A549 (cell line): ENCODE measurements around the gene ZNF541. TPM values are rescaled to one million over a fixed set of nuclear protein-coding genes. Genes with fewer than 3 reads are reported as not detected.

ENCODE experiments used
- ATAC-seq, 2 experiments: fragments of 200-7000 bp in 1 of 2; fragments of >200 bp in 1 of 2; cut with Nextera tagmentation in 1 of 2; cut with Tn5 transposase in 1 of 2; 3 replicates each; pipeline versions ENCODE4 v1.8.0 to v1.9.1; 2018 to 2020; ENCODE audit warnings: mild to moderate bottlenecking in 1 of 2, moderate library complexity in 1 of 2
- CTCF ChIA-PET: fragments of 300-600 bp; sonication (Branson Sonifier 250); formaldehyde crosslinking; extraction: SDS; loops from one replicate; lab custom pipeline; 2021; ENCODE audit warnings: antibody characterized with exemption, inconsistent platforms; lab: Yijun Ruan, JAX
- POLR2A ChIA-PET: fragments of 350-600 bp; formaldehyde crosslinking; extraction: SDS; loops from one replicate; lab custom pipeline; 2021; ENCODE audit warnings: antibody characterized with exemption, inconsistent platforms; lab: Yijun Ruan, JAX
- DNase-seq, 2 experiments: peaks; one replicate each; pipeline versions ENCODE4 v3.0.0 to v3.0.0-alpha.2; 2011 to 2016; ENCODE audit warnings: low read depth in 1 of 2, low spot score in 1 of 2
- FAIRE-seq: peaks from 2 replicates; lab custom pipeline; 2011; peaks lifted over from hg19 to GRCh38; lab: Jason Lieb, UNC
- H3K27ac ChIP-seq, 2 experiments: fragments of >200 bp; sonication (Bioruptor Twin); formaldehyde crosslinking; 3 replicates each; pipeline ENCODE4 v1.5.1; 2016 to 2017
- H3K4me1 ChIP-seq: fragments of >200 bp; sonication (Bioruptor Twin); formaldehyde crosslinking; 3 replicates; pipeline ENCODE4 v1.6.1; 2016
- H3K4me2 ChIP-seq: fragments of >200 bp; sonication (Bioruptor Twin); formaldehyde crosslinking; 3 replicates; pipeline ENCODE4 v1.6.1; 2016
- H3K4me3 ChIP-seq: fragments of >200 bp; sonication (Bioruptor Twin); formaldehyde crosslinking; 3 replicates; pipeline ENCODE4 v1.5.1; 2016
- H3K9me3 ChIP-seq: fragments of >200 bp; sonication (Bioruptor Twin); formaldehyde crosslinking; 3 replicates; pipeline ENCODE4 v1.6.1; 2016
- BCL3 ChIP-seq: fragments of >200 bp; sonication (Bioruptor Twin); formaldehyde crosslinking; IDR thresholded peaks from 3 replicates; pipeline ENCODE4 v1.6.1; 2016
- BHLHE40 ChIP-seq: IDR thresholded peaks from 2 replicates; pipeline ENCODE4 v1.6.1; 2012; ENCODE audit warnings: low read depth, low read length, inconsistent platforms
- CBX8 ChIP-seq: fragments of 200-600 bp; sonication (generic); IDR thresholded peaks from 2 replicates; pipeline ENCODE4 v1.6.1; 2016
- CEBPB ChIP-seq, 2 experiments: fragments of >200 bp in 1 of 2; sonication (Bioruptor Twin) in 1 of 2; formaldehyde crosslinking in 1 of 2; IDR thresholded peaks; 2 replicates each; pipeline ENCODE4 v1.6.1; 2012 to 2016
- CHD4 ChIP-seq: fragments of 200-600 bp; sonication (generic); IDR thresholded peaks from 2 replicates; pipeline ENCODE4 v1.6.1; 2016; ENCODE audit warnings: antibody characterized with exemption, mild to moderate bottlenecking, borderline replicate concordance
- EHMT2 ChIP-seq: fragments of 200-600 bp; sonication (generic); IDR thresholded peaks from 2 replicates; pipeline ENCODE4 v1.6.1; 2016; ENCODE audit warnings: antibody characterized with exemption, low read depth, mild to moderate bottlenecking, moderate library complexity
- ELK1 ChIP-seq: fragments of 150-350 bp; IDR thresholded peaks from 2 replicates; pipeline ENCODE4 v1.6.1; 2014; ENCODE audit warnings: low read depth, mild to moderate bottlenecking, low read length
- EP300 ChIP-seq, 2 experiments: fragments of >200 bp; sonication (Bioruptor Twin); formaldehyde crosslinking; IDR thresholded peaks; 2 replicates in 1 of 2; 3 replicates in 1 of 2; pipeline ENCODE4 v1.6.1; 2016 to 2017
- ESRRA ChIP-seq: fragments of 150-350 bp; IDR thresholded peaks from 2 replicates; pipeline ENCODE4 v1.6.1; 2014; ENCODE audit warnings: mild to moderate bottlenecking, low read length, borderline replicate concordance
- FOSL2 ChIP-seq, 2 experiments: fragments of 450-650 bp in 1 of 2; fragments of >200 bp in 1 of 2; sonication (Bioruptor Twin) in 1 of 2; formaldehyde crosslinking; IDR thresholded peaks; 2 replicates each; pipeline versions ENCODE4 v1.5.0 to v1.6.1; 2016 to 2020; ENCODE audit warnings: mild to moderate bottlenecking in 1 of 2, moderate library complexity in 1 of 2
- FOXS1 ChIP-seq: fragments of 250-450 bp; sonication (Bioruptor Pico); IDR thresholded peaks from 2 replicates; pipeline ENCODE4 v1.5.0; 2020; ENCODE audit warnings: mild to moderate bottlenecking, moderate library complexity
- GATA3 ChIP-seq: IDR thresholded peaks from 2 replicates; pipeline ENCODE4 v1.6.1; 2012; ENCODE audit warnings: borderline replicate concordance
- HES2 ChIP-seq: fragments of >200 bp; sonication (Bioruptor Twin); formaldehyde crosslinking; IDR thresholded peaks from 2 replicates; pipeline ENCODE4 v1.6.1; 2016
- HOXB13 ChIP-seq: fragments of 250-450 bp; sonication (Bioruptor Pico); IDR thresholded peaks from 2 replicates; pipeline ENCODE4 v1.5.0; 2020; ENCODE audit warnings: low read depth, mild to moderate bottlenecking, moderate library complexity
- HOXB5 ChIP-seq: fragments of 250-450 bp; sonication (Bioruptor Pico); IDR thresholded peaks from 2 replicates; pipeline ENCODE4 v1.5.0; 2020; ENCODE audit warnings: mild to moderate bottlenecking, moderate library complexity
- JUN ChIP-seq, 2 experiments: fragments of >200 bp; sonication (Bioruptor Twin); formaldehyde crosslinking; IDR thresholded peaks; 2 replicates in 1 of 2; 3 replicates in 1 of 2; pipeline ENCODE4 v1.6.1; 2016 to 2017
- JUNB ChIP-seq: fragments of >200 bp; sonication (Bioruptor Twin); formaldehyde crosslinking; IDR thresholded peaks from 2 replicates; pipeline ENCODE4 v1.6.1; 2016
- KDM5A ChIP-seq: fragments of 200-600 bp; sonication (generic); IDR thresholded peaks from 2 replicates; pipeline ENCODE4 v1.6.1; 2016; ENCODE audit warnings: antibody characterized with exemption, mild to moderate bottlenecking
- MAZ ChIP-seq: fragments of 150-350 bp; IDR thresholded peaks from 2 replicates; pipeline ENCODE4 v1.6.1; 2014; ENCODE audit warnings: antibody characterized with exemption, low read depth, low read length, borderline replicate concordance
- NFE2L2 ChIP-seq: fragments of 150-350 bp; conservative IDR thresholded peaks from 2 replicates; pipeline ENCODE4 v1.6.1; 2014; ENCODE audit warnings: low read length
- NPAS2 ChIP-seq: fragments of 250-450 bp; sonication (Bioruptor Pico); IDR thresholded peaks from 2 replicates; pipeline ENCODE4 v1.8.0; 2022; ENCODE audit warnings: mild to moderate bottlenecking, moderate library complexity, borderline replicate concordance
- POLR2AphosphoS2 ChIP-seq: conservative IDR thresholded peaks from 2 replicates; pipeline ENCODE4 v1.6.1; 2012; ENCODE audit warnings: low read length, improper control_type of control experiment, inconsistent platforms
- RAD21 ChIP-seq, 2 experiments: fragments of >200 bp in 1 of 2; sonication (Bioruptor Twin) in 1 of 2; formaldehyde crosslinking in 1 of 2; IDR thresholded peaks in 1 of 2; conservative IDR thresholded peaks in 1 of 2; 2 replicates in 1 of 2; 3 replicates in 1 of 2; pipeline ENCODE4 v1.6.1; 2012 to 2018; ENCODE audit warnings: inconsistent platforms in 1 of 2
- RFX5 ChIP-seq: fragments of 450-650 bp; IDR thresholded peaks from 2 replicates; pipeline ENCODE4 v1.7.1; 2014; ENCODE audit warnings: antibody characterized with exemption, mild to moderate bottlenecking, moderate library complexity
- RNF2 ChIP-seq: fragments of 200-600 bp; sonication (generic); IDR thresholded peaks from 2 replicates; pipeline ENCODE4 v1.6.1; 2016; ENCODE audit warnings: low read depth, mild to moderate bottlenecking, antibody characterized with exemption, moderate library complexity, borderline replicate concordance
- ZC3H11A ChIP-seq: fragments of 450-650 bp; IDR thresholded peaks from 2 replicates; pipeline ENCODE4 v1.6.1; 2014; ENCODE audit warnings: antibody characterized with exemption, mild to moderate bottlenecking
- ZNF302 ChIP-seq: fragments of 250-450 bp; sonication (Bioruptor Pico); IDR thresholded peaks from 2 replicates; pipeline ENCODE4 v1.9.0; 2021; ENCODE audit warnings: inconsistent platforms, mild to moderate bottlenecking, moderate library complexity
- WGBS: methylation state at CpG from one replicate; pipeline ENCODE4 v1.1.6; 2017; ENCODE audit errors: missing lambda C conversion rate; 5-methylcytosine and 5-hydroxymethylcytosine counted together
- polyA plus RNA-seq, 4 experiments: library from polyadenylated mRNA; depleted of rRNA in 3 of 4; stranded (reverse); fragments of >200 nt; fragmentation: RNase III in 1 of 4; extraction: RNeasy Plus Mini Kit Qiagen cat#74134 plus additional on column Dnase treatment in 1 of 4; gene quantifications; 2 replicates in 3 of 4; 3 replicates in 1 of 4; pipeline ENCODE4 v1.2.3, GENCODE V29; 2011 to 2017

Gene ZNF541
- polyA plus RNA-seq, 2 of the 4 experiments (the other 2 are of a cell fraction), result not detected

- no peak for TF ChIP-seq ZC3H11A
- TF ChIP-seq BHLHE40, result no peak
- TF ChIP-seq MAZ, result no peak
- TF ChIP-seq JUN (IDR thresholded peaks at IDR 0.05), result no peak
- no peak for TF ChIP-seq RFX5
- POLR2A ChIA-PET, result no interaction called here
- Histone ChIP-seq H3K4me3 (no peak overlapping the region), H3K4me1 (no peaks in the 10 kb centered on the region), H3K27ac (no peak overlapping the region), H3K4me2 (no peak overlapping the region), H3K9me3 (no peaks in the 10 kb centered on the region)
- DNase-seq, result no peak
- FAIRE-seq, result no peak
- WGBS, result 86% methylated on average over 19 of the region's 22 CpGs
- no peak for ATAC-seq
- CTCF ChIA-PET, result no interaction called here
Measured at GRCh38 chr19:47572635-47573034, 313 bp downstream of the ZNF541 start.

DNA sequence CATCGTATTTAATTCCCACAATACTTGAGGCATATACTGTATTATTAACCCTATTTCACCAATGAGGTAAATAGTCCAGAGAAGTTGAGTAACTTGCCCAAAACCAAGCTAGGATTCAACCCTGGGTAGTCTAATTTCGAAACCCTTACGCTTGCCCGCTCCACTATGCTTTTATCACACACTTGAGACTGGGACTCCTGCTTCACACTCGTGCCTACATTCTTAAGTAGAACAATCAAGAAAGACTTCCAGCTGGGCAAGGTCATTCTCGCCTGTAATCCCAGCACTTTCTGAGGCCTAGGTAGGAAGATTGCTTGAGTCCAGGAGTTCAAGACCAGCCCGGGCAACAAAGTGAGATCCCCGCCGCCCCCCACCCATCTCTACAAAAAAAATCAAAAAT is 3.6 kb downstream of the ZNF541 start:
- DNase-seq (no peak), FAIRE-seq (no peak), ATAC-seq (no peak)
- Histone ChIP-seq H3K9me3 (no peaks in the 10 kb centered on the region), H3K27ac (no peak overlapping the region), H3K4me3 (no peak overlapping the region), H3K4me1 (no peaks in the 10 kb centered on the region), H3K4me2 (no peak overlapping the region)
- 88% methylated on average over 9 of the region's 9 CpGs for WGBS
- CTCF ChIA-PET, result interaction anchor here (0.6 to 1.4 kb wide), 5 partner anchors 9 to 902 kb away, joined by 3 to 6 read pairs (median 3); no protein-coding TSS in a partner anchor
- TF ChIP-seq HES2 (no peak), POLR2AphosphoS2 (no peak), GATA3 (no peak), NPAS2 (CRISPR knock-in tag) (no peak), MAZ (no peak), BHLHE40 (no peak), ZC3H11A (no peak), HOXB5 (CRISPR knock-in tag) (no peak), ELK1 (no peak), JUNB (no peak), ESRRA (no peak), EHMT2 (no peak), CBX8 (no peak), HOXB13 (no peak), ZNF302 (CRISPR knock-in tag) (no peak), BCL3 (no peak), EP300 (IDR thresholded peaks at IDR 0.05) (no peak), KDM5A (no peak), CHD4 (no peak)
- POLR2A ChIA-PET, result no interaction called here

GRCh38 chr19:47564081-47564480 is 8.9 kb downstream of the ZNF541 start:
- Histone ChIP-seq H3K4me2 (peak overlapping the region; percentile 11; the same call in 1 of the 3 replicates), H3K4me1 (peaks cover 9% of the 10 kb centered on the region; the same call in 2 of the 3 replicates), H3K9me3 (no peaks in the 10 kb centered on the region), H3K4me3 (no peak overlapping the region), H3K27ac (no peak overlapping the region)
- FAIRE-seq (peak; percentile 39), DNase-seq (no peak), ATAC-seq (no peak)
- 59% methylated on average over 3 of the region's 3 CpGs for WGBS
- CTCF ChIA-PET, result interaction anchor here (0.9 kb wide), 1 partner anchor 14 kb away, joined by 3 read pairs; no protein-coding TSS in a partner anchor
- POLR2A ChIA-PET, result no interaction called here
- TF ChIP-seq ESRRA, result no peak
- TF ChIP-seq ZNF302 (CRISPR knock-in tag), result no peak
- TF ChIP-seq RAD21 (conservative IDR thresholded peaks at IDR 0.05 in 1 of 2, IDR thresholded peaks at IDR 0.05 in 1 of 2), result no peak
- no peak for TF ChIP-seq CEBPB (IDR thresholded peaks at IDR 0.05)
- TF ChIP-seq NFE2L2, result no peak
- TF ChIP-seq CBX8, result no peak
- TF ChIP-seq FOXS1 (CRISPR knock-in tag), result no peak
- no peak for TF ChIP-seq BCL3
- no peak for TF ChIP-seq RNF2
- TF ChIP-seq FOSL2 (IDR thresholded peaks at IDR 0.05), result no peak
- no peak for TF ChIP-seq FOSL2 (CRISPR knock-in tag; IDR thresholded peaks at IDR 0.05)
